ENCODE measurements around the gene ERMAP.

DNA sequence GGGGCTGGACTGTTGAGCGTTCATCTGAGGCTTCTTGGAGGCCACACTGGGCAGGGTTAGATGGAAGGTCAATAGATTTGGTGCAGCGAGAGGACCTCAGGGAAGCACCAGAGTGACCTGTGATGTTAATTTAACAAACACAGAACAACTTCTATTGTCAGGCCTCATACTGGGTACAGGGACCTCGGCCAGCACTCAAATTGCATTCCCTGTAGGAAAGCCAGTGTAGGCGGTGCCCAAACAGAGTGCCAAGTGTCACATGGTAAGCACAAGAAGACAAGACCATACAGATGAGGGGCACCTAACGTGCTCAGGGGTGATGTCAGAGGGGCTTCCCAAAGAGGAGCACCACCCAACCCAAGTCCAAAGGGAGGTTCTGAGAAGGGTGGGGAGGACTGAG, 30.8 kb upstream of the ERMAP start:
- TF ChIP-seq, protein P1, sequence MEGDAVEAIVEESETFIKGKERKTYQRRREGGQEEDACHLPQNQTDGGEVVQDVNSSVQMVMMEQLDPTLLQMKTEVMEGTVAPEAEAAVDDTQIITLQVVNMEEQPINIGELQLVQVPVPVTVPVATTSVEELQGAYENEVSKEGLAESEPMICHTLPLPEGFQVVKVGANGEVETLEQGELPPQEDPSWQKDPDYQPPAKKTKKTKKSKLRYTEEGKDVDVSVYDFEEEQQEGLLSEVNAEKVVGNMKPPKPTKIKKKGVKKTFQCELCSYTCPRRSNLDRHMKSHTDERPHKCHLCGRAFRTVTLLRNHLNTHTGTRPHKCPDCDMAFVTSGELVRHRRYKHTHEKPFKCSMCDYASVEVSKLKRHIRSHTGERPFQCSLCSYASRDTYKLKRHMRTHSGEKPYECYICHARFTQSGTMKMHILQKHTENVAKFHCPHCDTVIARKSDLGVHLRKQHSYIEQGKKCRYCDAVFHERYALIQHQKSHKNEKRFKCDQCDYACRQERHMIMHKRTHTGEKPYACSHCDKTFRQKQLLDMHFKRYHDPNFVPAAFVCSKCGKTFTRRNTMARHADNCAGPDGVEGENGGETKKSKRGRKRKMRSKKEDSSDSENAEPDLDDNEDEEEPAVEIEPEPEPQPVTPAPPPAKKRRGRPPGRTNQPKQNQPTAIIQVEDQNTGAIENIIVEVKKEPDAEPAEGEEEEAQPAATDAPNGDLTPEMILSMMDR (IDR thresholded peaks at IDR 0.05; ENCODE audit: low read depth, low read length, poor library complexity, severe bottlenecking): no peak
- TF ChIP-seq EZH2phosphoT487 (IDR thresholded peaks at IDR 0.05; ENCODE audit: borderline replicate concordance, low read length): no peak

Measured in DOHH2 (cell line).